OCI-LY1 (cell line): ENCODE results near the gene DNAI4.

Source experiments
- CTCF ChIP-seq: fragments of 200-600 bp; sonication (generic), shearing (Covaris generic); IDR thresholded peaks from 2 replicates; pipeline ENCODE4 v1.5.1; 2017; ENCODE audit warnings: mild to moderate bottlenecking, antibody characterized with exemption, low read length, moderate library complexity, mixed read lengths
- EZH2 ChIP-seq: fragments of 200-600 bp; sonication (generic), shearing (Covaris generic); IDR thresholded peaks from 2 replicates; pipeline ENCODE4 v1.8.0; 2017; ENCODE audit warnings: borderline replicate concordance, mixed run types, mild to moderate bottlenecking, antibody characterized with exemption, low read length, moderate library complexity, mixed read lengths

GRCh38 chr1:66937529-66938234 is 13.0 kb upstream of the DNAI4 start:
- TF ChIP-seq CTCF = no peak
- no peak for TF ChIP-seq EZH2
